RWPE1 (cell line): ENCODE measurements around the gene ATP9A.

Experiments used
- CTCF ChIA-PET: fragments of 350-600 bp; sonication (Branson Sonifier 250); formaldehyde crosslinking; extraction: SDS; loops from one replicate; lab custom pipeline; 2021; lab: Yijun Ruan, JAX
- POLR2A ChIA-PET: fragments of 400-600 bp; formaldehyde crosslinking; extraction: SDS; loops from one replicate; lab custom pipeline; 2020; ENCODE audit warnings: antibody characterized with exemption; ENCODE audit not compliant: low non-redundant PET; lab: Yijun Ruan, JAX
- DNase-seq: peaks from one replicate; pipeline ENCODE4 v3.0.0; 2012; ENCODE audit warnings: low spot score
- H3K27ac ChIP-seq: fragments of 450-650 bp; 2 replicates; pipeline ENCODE4 v1.5.1; 2017
- TF ChIP-seq, protein P1 (sequence below): fragments of 450-650 bp; conservative IDR thresholded peaks from 2 replicates; pipeline ENCODE4 v1.5.1; 2017; ENCODE audit warnings: low read depth, mild to moderate bottlenecking

Gene ATP9A

DNA sequence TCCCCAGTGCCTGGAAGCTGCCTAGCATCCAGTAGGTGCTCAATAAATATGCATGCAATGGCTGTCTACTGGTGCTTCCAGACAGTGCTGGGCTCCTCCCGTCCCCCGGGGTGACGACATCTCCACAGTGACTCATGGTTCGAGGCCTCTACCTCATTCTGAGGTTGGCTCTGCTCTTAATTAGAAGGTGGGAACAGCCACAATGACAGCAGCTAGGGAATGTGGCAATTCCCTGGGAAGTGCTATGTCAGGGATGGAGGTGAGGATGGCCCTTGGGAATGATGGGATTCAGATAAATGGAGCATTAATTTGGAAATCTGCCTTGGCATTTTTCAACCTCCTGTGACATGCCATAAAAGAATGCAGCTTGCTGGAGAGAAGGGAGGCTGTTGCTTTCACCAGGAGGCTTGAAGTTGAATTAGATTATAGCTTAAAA lies 182.2 kb downstream of the ATP9A start:
- CTCF ChIA-PET, result interaction anchor here (0.6 to 1.8 kb wide), 4 partner anchors 8 to 598 kb away, joined by 3 to 11 read pairs (median 4); no protein-coding TSS in a partner anchor
- POLR2A ChIA-PET, result no interaction called here
- TF ChIP-seq, protein P1, sequence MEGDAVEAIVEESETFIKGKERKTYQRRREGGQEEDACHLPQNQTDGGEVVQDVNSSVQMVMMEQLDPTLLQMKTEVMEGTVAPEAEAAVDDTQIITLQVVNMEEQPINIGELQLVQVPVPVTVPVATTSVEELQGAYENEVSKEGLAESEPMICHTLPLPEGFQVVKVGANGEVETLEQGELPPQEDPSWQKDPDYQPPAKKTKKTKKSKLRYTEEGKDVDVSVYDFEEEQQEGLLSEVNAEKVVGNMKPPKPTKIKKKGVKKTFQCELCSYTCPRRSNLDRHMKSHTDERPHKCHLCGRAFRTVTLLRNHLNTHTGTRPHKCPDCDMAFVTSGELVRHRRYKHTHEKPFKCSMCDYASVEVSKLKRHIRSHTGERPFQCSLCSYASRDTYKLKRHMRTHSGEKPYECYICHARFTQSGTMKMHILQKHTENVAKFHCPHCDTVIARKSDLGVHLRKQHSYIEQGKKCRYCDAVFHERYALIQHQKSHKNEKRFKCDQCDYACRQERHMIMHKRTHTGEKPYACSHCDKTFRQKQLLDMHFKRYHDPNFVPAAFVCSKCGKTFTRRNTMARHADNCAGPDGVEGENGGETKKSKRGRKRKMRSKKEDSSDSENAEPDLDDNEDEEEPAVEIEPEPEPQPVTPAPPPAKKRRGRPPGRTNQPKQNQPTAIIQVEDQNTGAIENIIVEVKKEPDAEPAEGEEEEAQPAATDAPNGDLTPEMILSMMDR, result no peak
- no peak overlapping the region for H3K27ac ChIP-seq
- DNase-seq, result peak; percentile 72

DNA sequence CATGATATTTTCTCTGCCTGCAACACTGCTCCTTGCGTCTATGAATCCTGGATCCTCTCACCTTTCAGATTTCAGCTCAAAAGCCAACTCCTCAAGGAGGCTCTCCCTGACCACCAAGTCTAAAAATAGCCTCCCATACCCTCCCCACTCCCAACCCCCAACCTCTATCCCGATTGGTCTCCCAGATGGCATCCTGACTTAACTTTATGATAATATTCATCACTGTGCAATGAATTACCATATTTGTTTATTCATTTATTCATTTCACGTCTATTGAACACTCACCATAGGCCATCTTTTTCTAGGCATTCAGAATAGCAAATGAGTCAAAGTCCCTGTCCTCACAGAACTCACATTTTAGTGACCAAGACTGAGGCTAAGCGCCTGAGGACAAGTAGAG lies 183.0 kb downstream of the ATP9A start:
- no peak for DNase-seq
- ChIA-PET CTCF (no interaction called here), POLR2A (no interaction called here)
- H3K27ac ChIP-seq, result no peak overlapping the region
- TF ChIP-seq, protein P1, result no peak

DNA sequence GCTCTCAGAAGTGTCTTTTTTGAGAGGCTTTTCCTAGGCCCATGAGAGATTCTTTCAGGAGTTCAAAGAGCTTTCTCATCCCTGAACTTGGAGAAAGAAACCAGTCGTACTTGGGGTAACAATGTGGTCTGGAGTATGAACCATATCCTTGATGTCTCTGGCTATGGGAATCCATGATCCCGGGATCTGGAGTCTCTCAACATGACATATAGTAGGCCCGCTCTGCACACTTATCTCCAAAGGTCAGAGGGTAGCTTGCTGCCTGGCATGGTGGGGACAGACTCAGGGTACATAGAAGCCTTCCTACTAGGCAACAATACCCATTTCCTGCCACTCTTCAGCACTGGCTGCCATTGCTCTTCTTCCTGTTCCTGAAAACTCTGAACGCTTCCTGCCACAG lies 183.5 kb downstream of the ATP9A start:
- TF ChIP-seq, protein P1, result no peak
- no peak for DNase-seq
- CTCF ChIA-PET, result no interaction called here
- H3K27ac ChIP-seq, result no peak overlapping the region
- POLR2A ChIA-PET, result no interaction called here

DNA sequence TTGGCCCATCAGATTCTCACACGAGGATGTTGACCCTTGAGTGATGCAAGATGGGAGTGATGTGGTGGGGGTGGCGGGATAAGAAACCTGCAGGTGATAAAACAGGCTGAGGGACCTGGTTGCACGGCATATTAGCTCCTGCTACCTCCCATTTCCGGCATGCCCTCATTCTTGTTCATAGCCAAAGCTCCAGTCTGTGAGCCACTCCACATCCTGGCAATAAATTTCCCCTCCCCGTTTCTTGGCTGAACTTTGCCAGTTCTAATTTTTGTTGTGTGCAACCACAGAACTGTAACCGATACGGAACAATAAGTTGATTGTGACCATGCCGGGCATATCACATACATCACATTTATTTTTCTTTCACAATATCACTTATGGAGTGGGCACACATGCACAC lies 184.1 kb downstream of the ATP9A start:
- ChIA-PET POLR2A (no interaction called here), CTCF (no interaction called here)
- no peak for DNase-seq
- H3K27ac ChIP-seq, result no peak overlapping the region
- TF ChIP-seq, protein P1, result no peak

DNA sequence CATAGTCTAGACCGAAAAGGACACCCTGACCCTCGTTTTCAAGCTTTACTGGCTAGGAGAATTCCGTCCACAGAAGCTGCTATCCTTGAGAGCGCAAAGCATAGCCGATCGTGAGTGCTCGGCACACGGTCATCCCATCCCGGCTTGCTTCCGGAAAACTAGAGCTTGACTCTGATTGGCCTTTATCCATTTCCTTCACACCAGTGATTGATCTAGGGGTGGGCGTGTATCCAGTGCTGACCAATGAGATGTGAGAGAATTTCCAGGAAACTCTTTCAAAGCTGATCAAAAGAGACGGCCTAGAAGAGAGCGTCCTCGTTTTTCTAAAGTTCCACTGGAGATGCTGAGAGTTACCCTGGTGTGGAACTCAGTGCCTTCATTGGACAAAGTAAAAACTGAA lies 184.7 kb downstream of the ATP9A start:
- ChIA-PET CTCF (interaction anchor here (0.7 kb wide), 1 partner anchor 212 kb away, joined by 3 read pairs; no protein-coding TSS in a partner anchor), POLR2A (interaction anchor here (0.6 kb wide), 1 partner anchor 119 kb away, joined by 4 read pairs; no protein-coding TSS in a partner anchor)
- no peak for DNase-seq
- H3K27ac ChIP-seq, result no peak overlapping the region
- TF ChIP-seq, protein P1, result no peak

DNA sequence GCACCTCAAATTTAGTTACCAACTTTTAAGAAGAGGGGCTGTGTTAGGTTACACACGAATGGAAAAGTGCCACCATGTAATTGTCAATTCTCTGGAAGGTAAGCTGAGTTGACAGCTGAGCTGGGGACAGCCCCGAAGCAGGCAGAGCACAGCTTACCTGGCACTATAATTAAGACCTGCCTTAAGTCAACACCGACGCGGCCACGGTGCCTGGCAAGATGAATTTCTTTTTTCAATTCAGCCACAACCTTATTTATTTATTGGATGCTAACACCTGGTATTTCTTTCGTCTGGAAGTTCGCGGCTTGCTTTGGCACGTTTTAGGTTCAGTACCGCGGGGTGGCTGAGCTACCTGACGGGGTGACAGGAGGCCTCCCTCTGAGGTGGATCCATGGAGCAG lies 185.1 kb downstream of the ATP9A start:
- ChIA-PET CTCF (interaction anchor here (0.7 kb wide), 1 partner anchor 211 kb away, joined by 3 read pairs; no protein-coding TSS in a partner anchor), POLR2A (interaction anchor here (0.6 kb wide), 1 partner anchor 119 kb away, joined by 4 read pairs; no protein-coding TSS in a partner anchor)
- no peak for DNase-seq
- no peak overlapping the region for H3K27ac ChIP-seq
- TF ChIP-seq, protein P1, result no peak
